ENCODE results near the gene KAZN.

Gene KAZN

DNA sequence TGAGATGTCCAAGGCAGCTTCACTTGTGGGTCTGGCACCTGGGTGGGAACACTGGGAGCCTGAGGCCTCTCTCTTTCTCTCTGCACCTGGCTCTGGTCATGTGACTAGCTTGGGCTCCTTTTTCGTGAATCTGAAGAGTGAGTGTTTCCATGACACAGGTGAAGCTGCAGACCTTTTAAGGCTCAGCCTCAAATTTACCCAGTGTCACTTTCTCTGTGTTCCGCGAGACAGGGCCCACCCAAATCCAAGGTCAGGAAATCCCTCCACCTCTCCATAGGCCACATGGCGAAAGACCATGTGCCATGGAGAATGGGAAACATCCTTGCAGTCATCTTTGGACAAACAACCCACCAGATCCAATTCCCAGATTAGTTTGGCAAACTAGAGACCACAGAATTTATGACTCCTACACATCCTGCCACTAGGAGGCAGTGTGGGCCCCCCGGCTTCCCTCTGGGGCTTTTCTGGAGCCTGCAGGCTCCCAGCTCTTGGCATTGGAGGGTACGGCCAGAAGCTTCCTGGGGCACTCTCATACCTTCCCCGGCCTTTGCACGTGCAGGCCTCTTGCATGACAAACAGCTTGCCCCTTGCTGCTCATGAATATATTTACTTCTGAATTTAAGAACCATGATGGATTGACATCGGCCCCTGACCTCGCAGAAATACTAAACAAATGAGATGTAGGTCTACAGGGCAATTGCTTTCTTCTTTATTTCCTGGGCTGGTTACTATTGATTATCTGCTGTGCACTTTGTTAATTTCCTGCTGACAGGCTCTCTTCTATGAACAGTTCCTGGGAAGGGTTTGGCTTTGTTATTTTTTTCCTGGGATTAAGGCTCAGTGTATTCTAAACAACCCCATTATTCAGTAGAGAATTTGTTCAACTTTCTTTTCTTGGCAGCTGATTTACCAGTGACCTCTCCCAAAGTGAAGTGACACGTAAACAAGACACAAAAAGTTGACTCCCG lies 180.7 kb downstream of the KAZN start:
- H3K9me3 ChIP-seq (ENCODE audit: control insufficient read depth, low read length), result no peaks in the 10 kb centered on the region
- no peak for DNase-seq
- no peaks in the 10 kb centered on the region for H3K27me3 ChIP-seq (replicated peaks; ENCODE audit: control insufficient read depth, insufficient read depth, low read length, poor library complexity, severe bottlenecking)
- no peaks in the 10 kb centered on the region for H3K36me3 ChIP-seq (ENCODE audit: control insufficient read depth, insufficient read depth, low read length)
- H3K27ac ChIP-seq (ENCODE audit: insufficient read depth, low read length, poor library complexity, severe bottlenecking), result no peak overlapping the region
- no peaks in the 10 kb centered on the region for H3K4me1 ChIP-seq (ENCODE audit: control insufficient read depth, insufficient read depth, low read length, poor library complexity, severe bottlenecking)
- no peak overlapping the region for H3K4me3 ChIP-seq (ENCODE audit: insufficient read depth, low read depth, low read length, poor library complexity, severe bottlenecking)

DNA sequence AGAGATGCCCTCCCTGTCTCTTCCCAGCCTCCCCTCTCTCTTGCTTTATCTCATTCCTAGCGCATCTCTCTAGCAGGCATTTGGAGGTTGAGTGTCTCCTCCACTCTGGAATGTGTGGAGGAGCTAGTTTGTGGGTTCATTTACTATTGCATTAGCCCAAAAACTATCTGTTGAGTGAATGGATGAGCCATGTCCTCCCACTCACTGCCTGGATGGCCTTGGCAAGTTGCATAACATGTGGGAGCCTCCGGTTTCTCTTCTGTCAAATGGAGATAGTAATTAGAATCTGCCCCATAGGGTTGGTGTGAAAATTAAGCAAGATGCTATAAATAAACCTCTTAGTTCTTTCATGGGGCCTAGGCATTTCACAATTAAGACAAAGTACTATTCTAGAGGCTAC lies 181.8 kb downstream of the KAZN start:
- Histone ChIP-seq H3K4me1 (ENCODE audit: control insufficient read depth, insufficient read depth, low read length, poor library complexity, severe bottlenecking) (no peaks in the 10 kb centered on the region), H3K27me3 (replicated peaks; ENCODE audit: control insufficient read depth, insufficient read depth, low read length, poor library complexity, severe bottlenecking) (no peaks in the 10 kb centered on the region), H3K27ac (ENCODE audit: insufficient read depth, low read length, poor library complexity, severe bottlenecking) (no peak overlapping the region), H3K36me3 (ENCODE audit: control insufficient read depth, insufficient read depth, low read length) (no peaks in the 10 kb centered on the region), H3K9me3 (ENCODE audit: control insufficient read depth, low read length) (no peaks in the 10 kb centered on the region), H3K4me3 (ENCODE audit: insufficient read depth, low read depth, low read length, poor library complexity, severe bottlenecking) (no peak overlapping the region)
- DNase-seq, result no peak

DNA sequence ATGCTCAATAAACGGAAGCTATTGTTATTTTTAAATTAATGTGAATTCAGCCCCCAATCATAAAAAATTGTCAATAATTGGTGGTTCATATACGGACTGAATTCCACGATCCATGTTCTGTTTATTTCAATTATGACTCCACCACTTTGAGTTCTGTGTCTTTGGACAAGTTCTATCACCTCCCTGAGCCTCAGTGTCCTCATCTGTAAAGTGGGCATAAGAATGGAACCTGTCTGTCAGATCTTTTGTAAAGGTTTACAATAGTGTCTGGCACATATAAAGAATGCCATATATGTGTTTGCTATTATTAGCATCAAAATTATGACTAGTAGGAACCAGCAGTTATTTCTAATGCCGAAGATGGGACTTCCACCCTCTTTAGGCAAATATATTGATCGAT lies 183.3 kb downstream of the KAZN start:
- H3K36me3 ChIP-seq (ENCODE audit: control insufficient read depth, insufficient read depth, low read length), result no peaks in the 10 kb centered on the region
- H3K9me3 ChIP-seq (ENCODE audit: control insufficient read depth, low read length), result no peaks in the 10 kb centered on the region
- H3K4me3 ChIP-seq (ENCODE audit: insufficient read depth, low read depth, low read length, poor library complexity, severe bottlenecking), result no peak overlapping the region
- H3K4me1 ChIP-seq (ENCODE audit: control insufficient read depth, insufficient read depth, low read length, poor library complexity, severe bottlenecking), result no peaks in the 10 kb centered on the region
- H3K27me3 ChIP-seq (replicated peaks; ENCODE audit: control insufficient read depth, insufficient read depth, low read length, poor library complexity, severe bottlenecking), result no peaks in the 10 kb centered on the region
- no peak overlapping the region for H3K27ac ChIP-seq (ENCODE audit: insufficient read depth, low read length, poor library complexity, severe bottlenecking)
- no peak for DNase-seq

DNA sequence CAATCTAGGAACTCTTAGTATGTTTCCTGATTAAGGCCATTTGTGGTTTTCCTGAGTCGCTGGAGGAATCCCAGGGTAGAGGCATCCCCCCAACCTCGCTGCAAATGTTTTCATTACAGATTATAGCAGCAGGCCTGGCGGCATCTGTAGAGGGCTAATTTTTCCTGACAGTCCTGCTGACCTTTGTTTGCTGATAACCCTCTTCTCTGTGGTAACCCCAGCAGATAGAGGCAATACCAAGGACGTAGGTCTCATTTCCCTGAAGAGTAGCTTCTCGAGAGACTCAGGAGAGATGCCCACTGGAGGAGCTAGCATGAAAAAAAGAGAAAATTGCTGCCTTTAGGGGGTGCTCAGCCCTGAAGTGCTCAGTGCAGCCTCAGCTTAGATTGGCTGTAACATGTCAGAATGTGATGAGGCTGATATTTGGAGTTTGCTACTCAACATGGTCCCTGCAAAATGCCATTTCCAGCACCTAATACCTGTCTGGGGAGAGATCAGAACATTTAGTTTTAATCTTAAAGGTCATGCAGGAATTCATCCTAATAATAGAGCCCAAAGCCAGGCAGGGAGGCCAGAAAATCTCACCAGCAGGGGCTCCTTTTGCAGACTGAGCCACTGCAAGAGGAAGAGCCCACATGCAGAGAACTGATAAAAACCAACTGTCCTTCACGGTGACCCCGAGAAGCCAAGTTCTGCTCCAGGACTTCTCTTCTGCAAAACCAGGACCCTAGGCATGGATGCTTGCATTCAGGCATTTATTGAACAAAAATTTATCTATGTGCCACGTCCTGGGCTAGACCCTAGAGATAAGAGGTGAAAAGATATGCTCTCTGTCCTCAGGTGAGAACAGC lies 184.5 kb downstream of the KAZN start:
- Histone ChIP-seq H3K27me3 (replicated peaks; ENCODE audit: control insufficient read depth, insufficient read depth, low read length, poor library complexity, severe bottlenecking) (no peaks in the 10 kb centered on the region), H3K36me3 (ENCODE audit: control insufficient read depth, insufficient read depth, low read length) (no peaks in the 10 kb centered on the region), H3K27ac (ENCODE audit: insufficient read depth, low read length, poor library complexity, severe bottlenecking) (no peak overlapping the region), H3K4me3 (ENCODE audit: insufficient read depth, low read depth, low read length, poor library complexity, severe bottlenecking) (no peak overlapping the region), H3K9me3 (ENCODE audit: control insufficient read depth, low read length) (no peaks in the 10 kb centered on the region), H3K4me1 (ENCODE audit: control insufficient read depth, insufficient read depth, low read length, poor library complexity, severe bottlenecking) (no peaks in the 10 kb centered on the region)
- DNase-seq, result no peak

DNA sequence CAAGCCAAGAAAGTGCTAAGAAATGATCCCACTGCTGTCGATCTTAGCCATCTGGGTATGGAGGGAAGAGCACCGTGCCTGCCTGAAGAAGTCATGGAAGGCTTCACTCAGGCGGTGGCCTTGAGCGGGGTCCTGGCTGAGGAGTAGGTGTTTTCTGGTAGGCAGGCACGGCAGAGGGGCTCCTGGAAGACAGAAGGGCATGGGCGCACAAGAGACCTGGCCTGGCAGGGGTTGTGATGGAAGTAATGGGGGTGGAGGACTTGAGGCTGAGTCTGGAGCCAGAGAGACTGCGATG lies 185.1 kb downstream of the KAZN start:
- Histone ChIP-seq H3K4me1 (ENCODE audit: control insufficient read depth, insufficient read depth, low read length, poor library complexity, severe bottlenecking) (no peaks in the 10 kb centered on the region), H3K36me3 (ENCODE audit: control insufficient read depth, insufficient read depth, low read length) (no peaks in the 10 kb centered on the region), H3K27me3 (replicated peaks; ENCODE audit: control insufficient read depth, insufficient read depth, low read length, poor library complexity, severe bottlenecking) (no peaks in the 10 kb centered on the region), H3K27ac (ENCODE audit: insufficient read depth, low read length, poor library complexity, severe bottlenecking) (no peak overlapping the region), H3K9me3 (ENCODE audit: control insufficient read depth, low read length) (no peaks in the 10 kb centered on the region), H3K4me3 (ENCODE audit: insufficient read depth, low read depth, low read length, poor library complexity, severe bottlenecking) (no peak overlapping the region)
- no peak for DNase-seq

DNA sequence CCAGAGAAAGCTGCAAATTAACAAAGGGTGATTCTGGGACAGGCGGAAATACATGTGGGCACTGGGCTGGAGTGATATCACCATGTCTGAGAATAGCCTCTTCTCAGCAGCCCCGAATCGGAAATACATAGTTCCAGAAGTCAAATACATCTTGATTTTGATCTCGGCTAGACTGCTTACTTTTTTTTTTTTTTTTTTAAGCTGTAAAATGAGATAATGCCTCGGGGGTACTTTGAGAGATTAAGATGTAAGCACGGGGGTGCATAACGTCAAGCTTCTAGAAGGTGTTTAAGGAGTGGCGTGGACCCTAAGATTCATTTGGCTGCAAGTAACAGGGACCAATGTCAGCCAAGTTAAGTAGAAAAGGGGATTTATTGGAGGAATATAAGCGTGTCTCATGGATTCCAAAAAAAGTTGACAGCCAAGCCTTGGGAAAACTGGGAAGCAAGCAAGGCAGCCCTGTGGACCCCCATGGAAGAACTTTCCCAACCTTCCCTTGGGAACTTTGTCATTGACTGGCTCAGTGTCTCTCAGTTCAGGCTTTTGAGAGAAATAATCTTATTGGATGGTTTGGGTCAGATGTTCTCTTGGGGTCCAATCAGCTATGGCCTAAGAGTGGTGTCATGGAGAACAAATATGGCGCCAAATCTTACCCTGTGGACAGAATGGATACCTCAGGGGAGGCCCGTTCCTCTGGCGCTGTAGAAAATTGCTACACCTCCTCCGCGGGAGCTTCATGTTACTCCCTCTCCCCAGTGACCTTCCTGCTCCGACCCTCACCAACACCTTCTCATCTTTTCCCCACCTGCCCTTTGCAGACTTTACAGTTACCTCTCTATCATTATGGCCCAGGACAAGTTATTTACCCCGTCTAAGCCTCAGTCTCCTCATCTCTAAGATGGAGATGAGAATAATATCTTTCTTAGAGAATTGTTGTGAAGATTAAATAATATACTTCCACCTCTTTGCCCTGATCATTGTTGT lies 186.6 kb downstream of the KAZN start:
- no peak overlapping the region for H3K27ac ChIP-seq (ENCODE audit: insufficient read depth, low read length, poor library complexity, severe bottlenecking)
- no peaks in the 10 kb centered on the region for H3K36me3 ChIP-seq (ENCODE audit: control insufficient read depth, insufficient read depth, low read length)
- H3K27me3 ChIP-seq (replicated peaks; ENCODE audit: control insufficient read depth, insufficient read depth, low read length, poor library complexity, severe bottlenecking), result no peaks in the 10 kb centered on the region
- no peak overlapping the region for H3K4me3 ChIP-seq (ENCODE audit: insufficient read depth, low read depth, low read length, poor library complexity, severe bottlenecking)
- DNase-seq, result no peak
- no peaks in the 10 kb centered on the region for H3K4me1 ChIP-seq (ENCODE audit: control insufficient read depth, insufficient read depth, low read length, poor library complexity, severe bottlenecking)
- H3K9me3 ChIP-seq (ENCODE audit: control insufficient read depth, low read length), result no peaks in the 10 kb centered on the region

DNA sequence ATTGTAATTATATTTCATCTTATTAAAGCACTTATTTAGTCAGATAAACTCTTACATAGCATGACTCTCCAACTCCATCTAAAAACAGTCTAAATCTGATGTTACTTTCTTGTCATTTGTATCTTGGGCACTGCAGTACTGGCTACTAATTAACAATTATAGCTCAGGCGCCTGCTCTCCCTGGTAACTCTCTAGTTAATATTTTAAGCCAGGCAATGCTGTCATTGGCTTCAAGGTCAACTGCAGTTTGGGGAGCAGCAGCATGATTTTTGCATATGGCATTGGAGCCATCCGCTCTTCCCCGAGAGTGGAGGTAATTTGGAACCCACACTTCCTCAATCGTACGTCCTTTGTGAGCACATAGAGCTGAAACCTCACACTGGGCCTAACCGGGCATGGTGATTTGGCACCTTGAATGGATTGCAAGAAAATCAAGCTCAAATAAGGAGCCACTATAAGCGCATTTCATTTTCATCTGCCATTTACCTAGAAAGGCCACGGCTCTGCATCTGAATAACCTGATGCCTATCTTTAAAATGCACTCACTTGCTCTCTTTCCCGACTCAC lies 187.7 kb downstream of the KAZN start:
- no peaks in the 10 kb centered on the region for H3K9me3 ChIP-seq (ENCODE audit: control insufficient read depth, low read length)
- H3K4me1 ChIP-seq (ENCODE audit: control insufficient read depth, insufficient read depth, low read length, poor library complexity, severe bottlenecking), result no peaks in the 10 kb centered on the region
- no peak overlapping the region for H3K4me3 ChIP-seq (ENCODE audit: insufficient read depth, low read depth, low read length, poor library complexity, severe bottlenecking)
- H3K36me3 ChIP-seq (ENCODE audit: control insufficient read depth, insufficient read depth, low read length), result no peaks in the 10 kb centered on the region
- no peaks in the 10 kb centered on the region for H3K27me3 ChIP-seq (replicated peaks; ENCODE audit: control insufficient read depth, insufficient read depth, low read length, poor library complexity, severe bottlenecking)
- H3K27ac ChIP-seq (ENCODE audit: insufficient read depth, low read length, poor library complexity, severe bottlenecking), result no peak overlapping the region
- no peak for DNase-seq

DNA sequence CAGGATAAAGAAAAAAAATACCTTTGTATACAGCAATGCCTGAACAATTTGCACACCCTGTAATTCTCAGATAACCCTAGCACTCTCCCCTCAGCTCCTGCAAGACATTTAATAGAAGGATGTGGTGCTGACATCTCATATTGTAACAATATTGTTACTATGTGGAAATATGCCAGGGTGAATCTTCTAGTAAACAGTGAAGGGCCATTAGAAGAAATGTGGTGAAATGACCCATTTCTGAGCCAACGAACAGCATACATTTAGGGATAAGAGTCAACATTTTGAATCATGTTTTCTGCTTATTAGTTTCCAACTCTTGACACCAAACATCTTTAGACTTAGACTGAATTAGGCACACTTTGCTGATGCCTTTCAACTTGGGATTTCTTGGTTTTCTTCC lies 188.2 kb downstream of the KAZN start:
- Histone ChIP-seq H3K4me1 (ENCODE audit: control insufficient read depth, insufficient read depth, low read length, poor library complexity, severe bottlenecking) (no peaks in the 10 kb centered on the region), H3K9me3 (ENCODE audit: control insufficient read depth, low read length) (no peaks in the 10 kb centered on the region), H3K4me3 (ENCODE audit: insufficient read depth, low read depth, low read length, poor library complexity, severe bottlenecking) (no peak overlapping the region), H3K27me3 (replicated peaks; ENCODE audit: control insufficient read depth, insufficient read depth, low read length, poor library complexity, severe bottlenecking) (no peaks in the 10 kb centered on the region), H3K36me3 (ENCODE audit: control insufficient read depth, insufficient read depth, low read length) (no peaks in the 10 kb centered on the region), H3K27ac (ENCODE audit: insufficient read depth, low read length, poor library complexity, severe bottlenecking) (no peak overlapping the region)
- no peak for DNase-seq

DNA sequence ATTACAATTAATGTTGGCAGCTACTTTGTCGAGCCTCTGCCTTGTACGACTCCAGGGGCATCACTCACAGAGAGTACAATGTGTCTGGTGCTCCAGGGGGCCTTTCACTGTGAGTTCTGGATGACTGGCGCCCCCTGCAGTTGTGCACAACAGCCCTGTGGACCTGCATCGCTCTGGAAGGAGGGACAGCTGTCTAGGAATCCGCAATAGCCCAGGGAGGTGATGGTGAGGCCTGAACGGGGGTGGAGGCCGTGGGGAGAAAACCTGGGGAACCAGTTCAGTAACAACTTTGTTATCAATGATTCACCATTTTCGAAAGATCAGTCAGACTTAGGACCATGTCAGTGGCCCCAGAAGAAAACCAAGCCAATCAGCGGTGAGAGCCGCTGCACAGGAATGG lies 189.1 kb downstream of the KAZN start:
- no peak for DNase-seq
- Histone ChIP-seq H3K27me3 (replicated peaks; ENCODE audit: control insufficient read depth, insufficient read depth, low read length, poor library complexity, severe bottlenecking) (no peaks in the 10 kb centered on the region), H3K36me3 (ENCODE audit: control insufficient read depth, insufficient read depth, low read length) (no peaks in the 10 kb centered on the region), H3K4me1 (ENCODE audit: control insufficient read depth, insufficient read depth, low read length, poor library complexity, severe bottlenecking) (no peaks in the 10 kb centered on the region), H3K4me3 (ENCODE audit: insufficient read depth, low read depth, low read length, poor library complexity, severe bottlenecking) (no peak overlapping the region), H3K27ac (ENCODE audit: insufficient read depth, low read length, poor library complexity, severe bottlenecking) (no peak overlapping the region), H3K9me3 (ENCODE audit: control insufficient read depth, low read length) (no peaks in the 10 kb centered on the region)
